Esophagus muscularis mucosa (tissue), 4 donors: ENCODE measurements around the gene KRTAP4-12. TPM values are rescaled to one million over a fixed set of nuclear protein-coding genes. Genes with fewer than 3 reads are reported as not detected.
"Not testable (repeated sequence)": the region's sequence is repeated elsewhere in the genome, so short reads cannot be mapped to it uniquely, and the experiment has no call there.

Experiments used
- DNase-seq: peaks from one replicate; pipeline ENCODE4 v3.0.0-alpha.2; 2017; ENCODE audit errors: extremely low spot score
- H3K27ac ChIP-seq, 4 donors: fragments of 200-600 bp; sonication (generic); replicated peaks in 1 of 4; 1 replicate in 3 of 4; 2 replicates in 1 of 4; pipeline ENCODE4 v1.5.1; 2016 to 2019; ENCODE audit warnings: mild to moderate bottlenecking in 1 of 4
- H3K27me3 ChIP-seq, 4 donors: fragments of 200-600 bp; sonication (generic); one replicate each; pipeline versions ENCODE4 v1.5.1 to v1.6.0; 2016 to 2019
- H3K36me3 ChIP-seq, 4 donors: fragments of 200-600 bp; sonication (generic); one replicate each; pipeline ENCODE4 v1.5.1; 2016 to 2019
- H3K4me1 ChIP-seq, 4 donors: fragments of 200-600 bp; sonication (generic); one replicate each; pipeline ENCODE4 v1.5.1; 2016 to 2019
- H3K4me3 ChIP-seq, 4 donors: fragments of 200-600 bp; sonication (generic); 1 replicate in 2 of 4; 2 replicates in 2 of 4; pipeline ENCODE4 v1.5.1; 2016 to 2019; ENCODE audit warnings: mild to moderate bottlenecking in 4 of 4, moderate library complexity in 1 of 4
- H3K9me3 ChIP-seq, 4 donors: fragments of 200-600 bp; sonication (generic); 1 replicate in 3 of 4; 2 replicates in 1 of 4; pipeline ENCODE4 v1.5.1; 2016 to 2019
- EP300 ChIP-seq: sonication (generic); formaldehyde crosslinking; IDR thresholded peaks from one replicate; pipeline ENCODE4 v1.6.1; 2017; ENCODE audit warnings: antibody characterized with exemption
- POLR2A ChIP-seq: fragments of 450-650 bp; IDR thresholded peaks from one replicate; pipeline ENCODE4 v1.6.1; 2017; ENCODE audit warnings: antibody characterized with exemption, moderate library complexity, mild to moderate bottlenecking, low read depth
- POLR2AphosphoS5 ChIP-seq, 2 donors: sonication (generic); formaldehyde crosslinking; IDR thresholded peaks; one replicate each; pipeline ENCODE4 v1.6.1; 2017; ENCODE audit warnings: antibody characterized with exemption in 2 of 2
- WGBS: methylation state at CpG from one replicate; pipeline ENCODE4 v1.1.5; 2018; 5-methylcytosine and 5-hydroxymethylcytosine counted together
- intact Hi-C: fragments of 100-400 bp; cut with DNase I; formaldehyde crosslinking; loops from one replicate; pipeline ENCODE4 v1.15.1; 2023
- total RNA-seq, 4 donors: library from RNA; depleted of rRNA; stranded (reverse); fragments of >200 nt; gene quantifications; one replicate each; pipeline versions ENCODE4 v1.1.0 to v1.2.1, GENCODE V29; 2016
- TF ChIP-seq, protein P1 (sequence below), 3 experiments: fragments of 200-600 bp in 2 of 3; fragments of 450-650 bp in 1 of 3; sonication (generic) in 2 of 3; IDR thresholded peaks; one replicate each; pipeline ENCODE4 v1.5.1; 2017 to 2019; ENCODE audit warnings: antibody characterized with exemption in 3 of 3, mild to moderate bottlenecking in 2 of 3, moderate library complexity in 1 of 3

The KRTAP4-12 gene
- total RNA-seq, 4 donors from 2014 or later = not detected

- no peak for DNase-seq
- no peaks in the 10 kb centered on the region for H3K4me1 ChIP-seq
- no peak within 1 kb of the TSS for H3K27ac ChIP-seq
- no peaks in the 10 kb centered on the region for H3K36me3 ChIP-seq
- peaks cover 0 to 7% (median 0%) of the 10 kb centered on the region in 4 donors for H3K27me3 ChIP-seq
- no peak within 1 kb of the TSS for H3K4me3 ChIP-seq
- intact Hi-C loops = no loop called here
- WGBS = 79% methylated on average over 6 of the region's 6 CpGs
- peaks cover 0 to 35% (median 12%) of the 10 kb centered on the region in 4 donors for H3K9me3 ChIP-seq
- TF ChIP-seq, protein P1, sequence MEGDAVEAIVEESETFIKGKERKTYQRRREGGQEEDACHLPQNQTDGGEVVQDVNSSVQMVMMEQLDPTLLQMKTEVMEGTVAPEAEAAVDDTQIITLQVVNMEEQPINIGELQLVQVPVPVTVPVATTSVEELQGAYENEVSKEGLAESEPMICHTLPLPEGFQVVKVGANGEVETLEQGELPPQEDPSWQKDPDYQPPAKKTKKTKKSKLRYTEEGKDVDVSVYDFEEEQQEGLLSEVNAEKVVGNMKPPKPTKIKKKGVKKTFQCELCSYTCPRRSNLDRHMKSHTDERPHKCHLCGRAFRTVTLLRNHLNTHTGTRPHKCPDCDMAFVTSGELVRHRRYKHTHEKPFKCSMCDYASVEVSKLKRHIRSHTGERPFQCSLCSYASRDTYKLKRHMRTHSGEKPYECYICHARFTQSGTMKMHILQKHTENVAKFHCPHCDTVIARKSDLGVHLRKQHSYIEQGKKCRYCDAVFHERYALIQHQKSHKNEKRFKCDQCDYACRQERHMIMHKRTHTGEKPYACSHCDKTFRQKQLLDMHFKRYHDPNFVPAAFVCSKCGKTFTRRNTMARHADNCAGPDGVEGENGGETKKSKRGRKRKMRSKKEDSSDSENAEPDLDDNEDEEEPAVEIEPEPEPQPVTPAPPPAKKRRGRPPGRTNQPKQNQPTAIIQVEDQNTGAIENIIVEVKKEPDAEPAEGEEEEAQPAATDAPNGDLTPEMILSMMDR (IDR thresholded peaks at IDR 0.05) = no peak
- TF ChIP-seq EP300 = no peak
- TF ChIP-seq POLR2AphosphoS5 (IDR thresholded peaks at IDR 0.05) = no peak
- no peak for TF ChIP-seq POLR2A
Measured at GRCh38 chr17:41140360-41141131, 16.6 kb upstream of the KRTAP4-12 start, which contains the start of gene KRTAP4-6. Gene KRTAP4-6, minus strand, starts transcription at chr17:41140544. Its CDS starts 57 bp downstream, at chr17:41140487.

GRCh38 chr17:41139865-41140264, 15.9 kb upstream of the KRTAP4-12 start:
- H3K4me3 ChIP-seq, DNase-seq, H3K27me3 ChIP-seq, intact Hi-C loops, H3K27ac ChIP-seq, H3K36me3 ChIP-seq, H3K4me1 ChIP-seq: not testable (repeated sequence)
- H3K9me3 ChIP-seq = peaks cover 0 to 35% (median 12%) of the 10 kb centered on the region in 4 donors
- WGBS = 87% methylated on average over 9 of the region's 12 CpGs

- no peak overlapping the region for H3K27ac ChIP-seq
- DNase-seq = no peak
- H3K4me3 ChIP-seq = no peak overlapping the region
- H3K9me3 ChIP-seq = peaks cover 0 to 6% (median 0%) of the 10 kb centered on the region in 4 donors
- H3K4me1 ChIP-seq = no peaks in the 10 kb centered on the region
- 54% methylated on average over 2 of the region's 2 CpGs for WGBS
- intact Hi-C loops = no loop called here
- TF ChIP-seq, protein P1 (IDR thresholded peaks at IDR 0.05) = no peak
- TF ChIP-seq POLR2A (no peak), EP300 (no peak)
- H3K36me3 ChIP-seq = no peaks in the 10 kb centered on the region
- H3K27me3 ChIP-seq = no peaks in the 10 kb centered on the region
Measured at GRCh38 chr17:41133880-41134735, 10.1 kb upstream of the KRTAP4-12 start.

- Histone ChIP-seq H3K4me1 (no peaks in the 10 kb centered on the region), H3K36me3 (no peaks in the 10 kb centered on the region), H3K27ac (no peak overlapping the region), H3K27me3 (no peaks in the 10 kb centered on the region), H3K9me3 (peaks cover 0 to 4% (median 0%) of the 10 kb centered on the region in 4 donors), H3K4me3 (no peak overlapping the region)
- DNase-seq = no peak
- TF ChIP-seq EP300 = no peak
- no peak for TF ChIP-seq POLR2A
- TF ChIP-seq, protein P1 (IDR thresholded peaks at IDR 0.05) = no peak
- TF ChIP-seq POLR2AphosphoS5 (IDR thresholded peaks at IDR 0.05) = no peak
- intact Hi-C loops = no loop called here
- WGBS = 81% methylated on average over 3 of the region's 3 CpGs
Measured at GRCh38 chr17:41131979-41132378, 8.0 kb upstream of the KRTAP4-12 start.

GRCh38 chr17:41127371-41127770, 3.4 kb upstream of the KRTAP4-12 start:
- DNase-seq = no peak
- intact Hi-C loops = no loop called here

More at GRCh38 chr17:41127371-41127770, 3.4 kb upstream of the KRTAP4-12 start:
- TF ChIP-seq POLR2AphosphoS5 (IDR thresholded peaks at IDR 0.05) (no peak), EP300 (no peak), POLR2A (no peak)
- TF ChIP-seq, protein P1 (IDR thresholded peaks at IDR 0.05) = no peak
- Histone ChIP-seq H3K4me1 (no peaks in the 10 kb centered on the region), H3K27ac (no peak overlapping the region), H3K4me3 (no peak overlapping the region), H3K36me3 (no peaks in the 10 kb centered on the region), H3K9me3 (no peaks in the 10 kb centered on the region), H3K27me3 (peaks cover 0 to 9% (median 0%) of the 10 kb centered on the region in 4 donors)
- WGBS = 76% methylated on average over 1 of the region's 1 CpG
